Amniotic epithelial cell (primary cell): Measurements from ENCODE around the gene DMXL2.
"Not testable (repeated sequence)": the region's sequence is repeated elsewhere in the genome, so short reads cannot be mapped to it uniquely, and the experiment has no call there.

Source experiments
- DNase-seq: peaks from one replicate; pipeline ENCODE4 v3.0.0-alpha.2; 2010; ENCODE audit warnings: low read depth

Gene DMXL2

GRCh38 chr15:51484781-51485180, 137.8 kb downstream of the DMXL2 start:
- no peak for DNase-seq

GRCh38 chr15:51483985-51484384, 138.6 kb downstream of the DMXL2 start:
- no peak for DNase-seq

- no peak for DNase-seq
Observed at GRCh38 chr15:51483520-51483919, 139.1 kb downstream of the DMXL2 start.

- DNase-seq: no peak
Observed at GRCh38 chr15:51475736-51476135, 146.8 kb downstream of the DMXL2 start.

- DNase-seq: no peak
Observed at GRCh38 chr15:51470512-51470911, 152.1 kb downstream of the DMXL2 start.

GRCh38 chr15:51460796-51461195, 161.8 kb downstream of the DMXL2 start:
- DNase-seq: peak; percentile 36

- peak; percentile 53 for DNase-seq
Observed at GRCh38 chr15:51450001-51450400, 172.6 kb downstream of the DMXL2 start.

- peak; percentile 89 for DNase-seq
Observed at GRCh38 chr15:51448622-51449399, 173.8 kb downstream of the DMXL2 start.

GRCh38 chr15:51447855-51448621, 174.5 kb downstream of the DMXL2 start:
- DNase-seq: no peak

GRCh38 chr15:51446029-51446744, 176.4 kb downstream of the DMXL2 start:
- not testable (repeated sequence) for DNase-seq

GRCh38 chr15:51444807-51445206, 177.8 kb downstream of the DMXL2 start:
- DNase-seq: no peak

GRCh38 chr15:51444112-51444511, 178.5 kb downstream of the DMXL2 start:
- DNase-seq: no peak

- no peak for DNase-seq
Observed at GRCh38 chr15:51443282-51443914, 179.2 kb downstream of the DMXL2 start.

GRCh38 chr15:51438526-51438925, 184.0 kb downstream of the DMXL2 start:
- no peak for DNase-seq

- no peak for DNase-seq
Observed at GRCh38 chr15:51425517-51426040, 197.0 kb downstream of the DMXL2 start.

GRCh38 chr15:51424780-51425179, 197.8 kb downstream of the DMXL2 start:
- no peak for DNase-seq

GRCh38 chr15:51423040-51423439, 199.5 kb downstream of the DMXL2 start:
- not testable (repeated sequence) for DNase-seq

GRCh38 chr15:51416129-51416528, 206.4 kb downstream of the DMXL2 start:
- DNase-seq: no peak

GRCh38 chr15:51414256-51414860, 208.2 kb downstream of the DMXL2 start:
- DNase-seq: no peak

- DNase-seq: no peak
Observed at GRCh38 chr15:51405693-51406523, 216.7 kb downstream of the DMXL2 start.
